GM19452 (cell line): Measurements from ENCODE around the gene PIK3CD.
"Not testable (repeated sequence)": the region's sequence is repeated elsewhere in the genome, so short reads cannot be mapped to it uniquely, and the experiment has no call there.

Source experiments
- ATAC-seq: cut with Tn5 transposase; IDR thresholded peaks from one replicate; pipeline ENCODE4 v1.9.1; 2021; ENCODE audit not compliant: unreplicated experiment

Gene PIK3CD

GRCh38 chr1:9687874-9688582, 36.5 kb downstream of the PIK3CD start:
- ATAC-seq: no peak

GRCh38 chr1:9688599-9688998, 37.1 kb downstream of the PIK3CD start:
- no peak for ATAC-seq

- peak; percentile 47 for ATAC-seq
Observed at GRCh38 chr1:9689011-9689706, 37.6 kb downstream of the PIK3CD start.

GRCh38 chr1:9689971-9690381, 38.4 kb downstream of the PIK3CD start:
- ATAC-seq: no peak

GRCh38 chr1:9690440-9691107, 39.0 kb downstream of the PIK3CD start:
- no peak for ATAC-seq

- ATAC-seq: no peak
Observed at GRCh38 chr1:9691108-9691445, 39.5 kb downstream of the PIK3CD start.

GRCh38 chr1:9691691-9692090, 40.2 kb downstream of the PIK3CD start:
- ATAC-seq: no peak

GRCh38 chr1:9696793-9697192, 45.3 kb downstream of the PIK3CD start:
- no peak for ATAC-seq

GRCh38 chr1:9699361-9699760, 47.8 kb downstream of the PIK3CD start:
- ATAC-seq: no peak

- ATAC-seq: no peak
Observed at GRCh38 chr1:9700340-9700739, 48.8 kb downstream of the PIK3CD start.

- ATAC-seq: no peak
Observed at GRCh38 chr1:9701665-9702064, 50.1 kb downstream of the PIK3CD start.

- ATAC-seq: no peak
Observed at GRCh38 chr1:9703165-9703509, 51.6 kb downstream of the PIK3CD start.

GRCh38 chr1:9703681-9704080, 52.1 kb downstream of the PIK3CD start:
- ATAC-seq: no peak

- no peak for ATAC-seq
Observed at GRCh38 chr1:9705337-9706093, 54.0 kb downstream of the PIK3CD start.

- no peak for ATAC-seq
Observed at GRCh38 chr1:9706178-9706577, 54.6 kb downstream of the PIK3CD start.

GRCh38 chr1:9710037-9710436, 58.5 kb downstream of the PIK3CD start:
- ATAC-seq: no peak

GRCh38 chr1:9711466-9712020, 60.0 kb downstream of the PIK3CD start:
- ATAC-seq: no peak

- not testable (repeated sequence) for ATAC-seq
Observed at GRCh38 chr1:9712767-9713166, 61.2 kb downstream of the PIK3CD start.

GRCh38 chr1:9714257-9714718, 62.8 kb downstream of the PIK3CD start:
- ATAC-seq: no peak

GRCh38 chr1:9715536-9716226, 64.2 kb downstream of the PIK3CD start:
- no peak for ATAC-seq
